Measurements from ENCODE around the gene JPH3.
A peak's percentile ranks its signal among the peaks of the same experiment; 100 is the strongest.
"Not testable (repeated sequence)": the region's sequence is repeated elsewhere in the genome, so short reads cannot be mapped to it uniquely, and the experiment has no call there.

JPH3 gene

GRCh38 chr16:87721622-87722585 is 119.6 kb downstream of the JPH3 start:
- no peak for DNase-seq

- DNase-seq = no peak
Measured at GRCh38 chr16:87722590-87723225, 120.4 kb downstream of the JPH3 start.

GRCh38 chr16:87723226-87723623 is 120.9 kb downstream of the JPH3 start:
- DNase-seq = peak; percentile 27

- no peak for DNase-seq
Measured at GRCh38 chr16:87724490-87725291, 122.4 kb downstream of the JPH3 start.

GRCh38 chr16:87725596-87726235 is 123.4 kb downstream of the JPH3 start:
- no peak for DNase-seq

- not testable (repeated sequence) for DNase-seq
Measured at GRCh38 chr16:87726577-87726976, 124.3 kb downstream of the JPH3 start.

GRCh38 chr16:87727346-87727745 is 125.0 kb downstream of the JPH3 start:
- DNase-seq = no peak

GRCh38 chr16:87728026-87728425 is 125.7 kb downstream of the JPH3 start:
- DNase-seq = no peak

GRCh38 chr16:87729266-87729954 is 127.1 kb downstream of the JPH3 start:
- DNase-seq = no peak

GRCh38 chr16:87731607-87732006 is 129.3 kb downstream of the JPH3 start:
- no peak for DNase-seq

- DNase-seq = peak; percentile 20
Measured at GRCh38 chr16:87733190-87733589, 130.9 kb downstream of the JPH3 start.

GRCh38 chr16:87734644-87735043 is 132.3 kb downstream of the JPH3 start:
- no peak for DNase-seq

- no peak for DNase-seq
Measured at GRCh38 chr16:87735270-87736007, 133.1 kb downstream of the JPH3 start.

GRCh38 chr16:87736008-87736382 is 133.7 kb downstream of the JPH3 start:
- no peak for DNase-seq

- no peak for DNase-seq
Measured at GRCh38 chr16:87739801-87740200, 137.5 kb downstream of the JPH3 start.

- no peak for DNase-seq
Measured at GRCh38 chr16:87740441-87740840, 138.1 kb downstream of the JPH3 start.

- no peak for DNase-seq
Measured at GRCh38 chr16:87740909-87741424, 138.7 kb downstream of the JPH3 start.

- no peak for DNase-seq
Measured at GRCh38 chr16:87741700-87742415, 139.6 kb downstream of the JPH3 start.

- no peak for DNase-seq
Measured at GRCh38 chr16:87742781-87743490, 140.6 kb downstream of the JPH3 start.
